ENCODE results near the gene RASSF10. TPM values are rescaled to one million over a fixed set of nuclear protein-coding genes. Genes with fewer than 3 reads are reported as not detected.

Gene RASSF10
- 10 to 100 TPM; 13.5 to 20.3 (median 15.2) TPM for polyA plus RNA-seq (ENCODE audit: insufficient read depth in 1 of 5, insufficient read length in 5 of 5, low replicate concordance in 1 of 5)
- long read RNA-seq, donor 1, transcript RASSF10-201 (1 exons, 2,530 nt) = major isoform, 22 of 22 reads
- long read RNA-seq, donor 1, partial matches to known transcripts = 0 of 22 reads
- long read RNA-seq, donor 1, other reads (novel, unspliced or antisense) = 0 of 22 reads
- long read RNA-seq, donor 2, transcript RASSF10-201 (1 exons, 2,530 nt) = major isoform, 15 of 26 reads
- long read RNA-seq, donor 2, partial matches to known transcripts = 11 of 26 reads
- long read RNA-seq, donor 2, other reads (novel, unspliced or antisense) = 0 of 26 reads
- long read RNA-seq, donor 3, transcript RASSF10-201 (1 exons, 2,530 nt) = major isoform, 13 of 24 reads
- long read RNA-seq, donor 3, partial matches to known transcripts = 11 of 24 reads
- long read RNA-seq, donor 3, other reads (novel, unspliced or antisense) = 0 of 24 reads
- long read RNA-seq, donor 4, transcript RASSF10-201 (1 exons, 2,530 nt) = major isoform, 16 of 16 reads
- long read RNA-seq, donor 4, partial matches to known transcripts = 0 of 16 reads
- long read RNA-seq, donor 4, other reads (novel, unspliced or antisense) = 0 of 16 reads
- long read RNA-seq, donor 5, transcript RASSF10-201 (1 exons, 2,530 nt) = major isoform, 23 of 23 reads
- long read RNA-seq, donor 5, partial matches to known transcripts = 0 of 23 reads
- long read RNA-seq, donor 5, other reads (novel, unspliced or antisense) = 0 of 23 reads
- long read RNA-seq, donor 6, transcript RASSF10-201 (1 exons, 2,530 nt) = major isoform, 23 of 23 reads
- long read RNA-seq, donor 6, partial matches to known transcripts = 0 of 23 reads
- long read RNA-seq, donor 6, other reads (novel, unspliced or antisense) = 0 of 23 reads
- long read RNA-seq, donor 7, transcript RASSF10-201 (1 exons, 2,530 nt) = major isoform, 14 of 14 reads
- long read RNA-seq, donor 7, partial matches to known transcripts = 0 of 14 reads
- long read RNA-seq, donor 7, other reads (novel, unspliced or antisense) = 0 of 14 reads
- long read RNA-seq, donor 8, partial matches to known transcripts = 0 of 3 reads
- long read RNA-seq, donor 8, other reads (novel, unspliced or antisense) = 0 of 3 reads

- DNase-seq = peak; percentile 65 to 70
Measured at GRCh38 chr11:13008625-13009475, at the start of gene RASSF10. RASSF10 (plus strand) TSS chr11:13009316; CDS start chr11:13009577, 261 bp downstream.

GRCh38 chr11:12961615-12962014 is 47.5 kb upstream of the RASSF10 start:
- no peak for DNase-seq

DNA sequence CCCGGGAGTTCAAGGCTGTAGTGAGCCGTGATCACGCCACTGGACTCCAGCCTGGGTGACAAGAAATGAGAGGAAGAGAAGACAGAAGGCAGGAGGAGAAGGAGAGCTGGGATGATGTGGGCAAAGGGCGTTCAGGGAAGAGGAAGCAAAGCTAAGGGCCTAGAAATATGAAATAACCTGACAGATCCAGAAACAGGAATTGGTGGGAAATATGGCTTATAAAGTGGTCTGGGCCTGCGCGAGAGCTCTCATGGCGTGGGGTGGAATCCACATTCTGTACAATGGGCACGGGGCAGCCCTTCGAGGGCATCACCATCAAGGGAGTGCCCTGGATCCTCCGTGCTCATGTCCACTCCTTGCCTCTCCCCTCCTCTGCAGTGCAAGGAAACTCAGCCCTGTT is 46.8 kb upstream of the RASSF10 start:
- DNase-seq = no peak

GRCh38 chr11:12963051-12963450 is 46.1 kb upstream of the RASSF10 start:
- no peak for DNase-seq

DNA sequence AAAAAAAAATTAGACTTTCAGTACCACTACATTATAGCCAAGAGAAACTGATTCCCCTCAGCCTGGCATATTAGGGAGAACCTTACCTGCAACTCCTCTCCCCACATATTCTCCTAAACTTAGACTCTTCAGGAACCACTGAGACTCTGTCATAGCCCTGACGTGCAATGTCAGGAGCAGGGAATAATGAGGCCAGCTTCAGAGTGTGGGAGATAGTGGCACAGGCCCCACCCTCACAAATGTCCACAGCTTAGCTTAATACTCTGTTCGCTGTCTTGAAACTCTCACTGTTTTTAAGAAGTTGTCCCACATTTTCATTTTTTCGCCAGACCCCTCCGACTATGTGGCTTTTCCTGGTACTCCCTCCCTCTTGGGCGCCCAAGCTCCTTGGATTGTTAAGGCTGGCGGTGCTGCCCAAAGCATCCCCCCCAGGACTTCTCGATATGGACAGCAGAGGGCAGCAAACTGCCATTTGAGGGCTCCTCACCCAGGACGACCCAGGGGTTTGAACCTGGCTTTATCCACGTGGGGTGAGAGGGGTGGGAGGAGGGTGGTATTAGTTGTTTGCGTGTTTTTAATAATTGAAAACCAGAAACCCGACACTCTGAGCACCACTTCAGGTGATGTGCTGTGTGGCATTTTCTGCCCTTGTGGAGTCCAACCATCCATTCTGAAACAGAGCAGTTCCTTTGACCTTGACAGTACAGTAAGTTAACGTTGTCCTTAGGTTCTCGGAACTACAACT is 45.2 kb upstream of the RASSF10 start:
- peak; percentile 44 to 52 for DNase-seq

GRCh38 chr11:12964650-12965049 is 44.5 kb upstream of the RASSF10 start:
- no peak for DNase-seq

- DNase-seq = no peak
Measured at GRCh38 chr11:12966002-12966401, 43.1 kb upstream of the RASSF10 start.

DNA sequence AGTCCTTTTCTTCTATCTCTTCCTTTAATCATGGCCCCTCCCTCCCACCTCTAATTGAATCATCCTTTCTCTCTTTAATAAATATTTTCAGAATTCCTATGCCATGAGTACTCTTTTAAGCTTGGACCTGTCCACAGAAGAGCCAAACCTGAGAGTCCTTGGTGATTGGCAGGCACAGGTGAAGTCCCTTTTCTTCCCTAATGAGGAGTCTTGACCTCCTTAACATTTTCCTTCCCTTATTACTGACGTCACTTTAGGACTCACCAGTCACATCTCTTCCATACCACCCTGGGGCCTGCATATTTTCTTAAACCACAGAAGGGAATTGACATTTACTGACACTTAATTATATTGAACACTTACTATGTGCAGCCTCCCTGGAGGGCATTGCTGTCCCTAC is 41.0 kb upstream of the RASSF10 start:
- no peak for DNase-seq

DNA sequence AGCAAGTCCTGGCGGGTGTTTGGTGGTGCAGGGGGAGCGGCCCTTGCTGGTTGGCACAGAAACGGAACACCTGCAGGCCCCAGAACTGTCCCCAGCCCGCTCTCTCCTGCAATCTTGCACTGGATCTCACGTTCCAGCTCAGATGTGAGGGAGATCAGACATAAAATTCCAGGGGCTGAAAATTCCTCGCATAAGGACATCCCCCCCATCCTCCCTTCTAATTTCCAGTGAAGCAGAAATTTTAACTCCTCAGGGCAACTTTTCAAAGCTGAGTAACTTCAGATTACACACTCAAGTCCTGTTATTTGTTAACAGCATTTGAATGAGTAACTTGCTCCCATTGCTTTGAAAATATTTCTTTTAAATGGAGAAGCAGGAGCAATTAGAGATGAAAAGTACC is 40.3 kb upstream of the RASSF10 start:
- DNase-seq = no peak

- no peak for DNase-seq
Measured at GRCh38 chr11:12971955-12972354, 37.2 kb upstream of the RASSF10 start.

DNA sequence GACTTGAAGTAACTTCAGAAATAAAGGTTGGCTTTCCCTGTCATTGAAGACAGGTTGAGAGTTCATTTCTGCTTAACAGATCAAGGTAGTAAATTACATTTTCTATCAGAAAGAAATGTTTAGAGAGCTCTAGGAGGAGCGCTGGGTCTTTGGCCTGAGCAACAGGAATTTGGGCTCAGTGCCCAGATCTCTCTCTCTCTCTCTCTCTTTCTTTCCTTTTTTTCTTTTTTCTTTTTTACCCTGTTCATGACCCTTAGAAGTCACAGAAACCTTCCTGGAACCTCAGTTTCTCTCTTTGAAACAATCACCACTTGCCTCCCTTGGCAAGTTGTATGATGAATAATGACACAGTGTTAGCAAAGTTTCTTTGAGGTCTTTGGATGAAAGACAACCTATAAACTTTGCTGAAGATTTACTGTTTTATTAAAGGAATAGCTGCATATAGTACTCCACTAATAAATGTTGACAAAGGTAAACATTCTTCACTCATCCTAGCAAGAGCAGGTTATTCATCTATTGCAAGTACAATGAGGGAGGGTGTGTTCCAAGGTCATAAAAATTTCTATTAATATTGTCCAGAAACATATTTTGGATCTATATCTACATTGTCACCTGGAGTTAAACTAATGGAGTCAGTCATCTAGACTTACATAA is 35.5 kb upstream of the RASSF10 start:
- DNase-seq = no peak

- no peak for DNase-seq
Measured at GRCh38 chr11:12975195-12975594, 33.9 kb upstream of the RASSF10 start.

DNA sequence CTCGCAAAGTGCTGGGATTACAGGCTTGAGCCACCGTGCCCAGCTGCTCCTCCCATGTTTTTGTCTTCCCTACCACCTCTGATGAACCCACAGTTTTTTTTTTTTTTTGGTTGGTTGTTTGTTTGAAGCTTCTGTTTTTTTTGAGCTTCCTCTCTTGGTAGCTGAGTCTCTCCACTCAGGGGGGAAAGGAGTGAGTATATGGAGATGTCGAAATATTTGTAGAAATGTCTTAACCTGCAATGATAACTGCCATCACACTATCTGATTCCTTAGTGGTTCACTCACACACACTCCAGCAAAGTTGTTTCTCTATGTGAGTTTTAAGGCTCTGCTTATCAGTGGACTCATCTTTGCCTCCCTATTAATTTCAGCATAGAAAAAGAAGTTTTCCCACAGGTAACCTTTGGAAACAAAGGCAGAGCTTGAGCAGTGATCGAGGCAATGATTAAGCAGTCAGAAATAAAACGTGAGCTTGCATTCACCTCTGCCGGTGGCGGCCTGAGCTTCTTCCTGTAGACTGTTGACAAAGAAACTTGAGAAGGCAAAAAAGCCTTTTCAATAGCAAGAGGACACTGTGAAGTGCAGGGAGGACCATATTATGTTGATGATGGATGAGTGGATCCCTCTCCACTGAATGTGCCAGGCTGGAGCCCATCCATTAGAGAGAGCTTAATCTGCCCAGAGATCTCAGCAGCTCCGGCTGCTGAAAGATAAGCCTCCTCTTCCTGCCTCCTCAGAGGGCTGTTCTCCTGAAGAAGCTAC is 29.0 kb upstream of the RASSF10 start:
- DNase-seq = no peak

DNA sequence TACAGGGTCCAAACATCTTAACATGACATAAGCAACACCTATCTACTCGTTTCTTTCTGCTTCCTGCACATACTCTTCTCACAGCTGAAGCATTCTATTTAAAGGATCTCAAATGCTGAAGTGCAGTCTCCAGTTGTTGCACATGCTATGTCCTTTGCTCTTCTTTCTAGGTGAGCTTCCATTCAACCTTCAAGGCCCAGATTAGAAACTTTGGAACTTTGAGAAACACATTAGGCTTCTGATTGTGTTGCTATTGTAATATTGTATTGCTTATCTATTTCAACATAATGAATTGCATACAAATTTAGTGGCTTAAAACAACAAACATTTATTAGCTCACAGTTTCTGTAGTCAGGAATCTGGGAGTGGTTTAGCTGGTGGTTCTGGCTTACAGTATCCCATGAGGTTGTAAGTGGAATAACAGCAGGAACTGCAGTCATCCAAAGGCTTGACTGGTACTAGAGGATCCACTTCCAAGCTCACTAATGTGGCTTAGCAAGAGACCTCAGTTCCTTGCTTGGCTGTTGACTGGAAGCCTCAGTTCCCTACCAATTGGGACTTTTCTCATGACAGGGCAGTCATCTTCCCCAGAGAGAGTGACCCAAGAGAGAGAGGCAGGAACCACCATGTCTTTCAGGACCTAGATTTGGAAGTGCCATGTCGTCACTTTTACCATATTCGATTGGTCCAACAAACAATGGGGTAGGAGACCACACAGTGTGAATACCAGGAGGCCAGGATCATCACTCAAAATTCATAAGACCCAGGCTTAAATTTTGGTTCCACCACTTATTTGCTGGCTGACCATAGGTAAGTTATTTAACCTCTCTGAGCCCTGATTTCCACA is 27.2 kb upstream of the RASSF10 start:
- DNase-seq = no peak

DNA sequence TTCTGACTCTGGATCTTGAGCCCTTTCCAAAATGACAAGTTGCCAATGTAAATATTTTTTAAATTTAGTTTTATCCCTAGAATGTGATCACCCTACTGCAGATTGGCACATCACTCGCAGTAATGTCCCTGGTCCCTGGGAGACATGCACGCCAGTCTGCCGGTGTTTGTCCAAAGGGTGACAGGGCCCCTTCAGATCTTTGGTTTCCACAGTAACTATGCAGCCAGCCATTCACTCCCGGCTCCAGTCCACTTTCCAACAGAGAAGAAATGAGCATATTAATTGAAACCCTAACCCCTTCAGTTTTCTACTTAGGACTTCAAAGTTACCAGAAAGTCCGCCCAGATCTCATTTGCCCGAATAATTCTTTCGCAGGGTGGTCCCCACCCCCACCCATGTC is 25.8 kb upstream of the RASSF10 start:
- no peak for DNase-seq

DNA sequence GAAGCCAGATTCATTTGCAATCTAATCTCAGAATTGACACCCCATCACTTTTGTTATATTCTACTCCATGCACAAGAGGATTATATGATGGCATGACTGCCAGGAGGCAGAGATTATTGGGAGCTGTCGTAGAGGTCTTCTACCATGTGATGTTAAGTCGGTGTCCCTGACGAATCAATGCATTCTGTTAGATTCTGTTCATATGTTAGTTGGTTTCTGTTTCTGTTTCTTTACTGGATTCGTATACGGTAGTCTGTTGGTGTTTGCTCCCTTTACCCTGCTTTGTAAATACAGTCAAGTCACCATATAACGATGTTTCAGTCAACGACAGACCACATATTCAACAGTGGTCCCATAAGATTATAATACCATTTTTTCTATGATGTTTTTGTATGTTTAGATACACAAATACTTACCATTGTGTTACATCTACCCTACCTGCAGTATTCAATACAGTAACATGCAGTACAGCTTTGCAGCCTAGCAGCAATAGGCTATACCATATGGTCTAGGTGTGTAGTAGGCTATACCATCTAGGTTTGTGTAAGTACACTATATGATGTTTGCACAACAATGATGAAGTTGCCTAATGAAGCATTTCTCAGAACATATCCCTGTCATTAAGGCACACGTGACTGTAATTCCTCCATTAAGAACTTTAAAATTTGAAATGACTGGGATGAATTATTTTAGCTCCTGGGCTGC is 22.8 kb upstream of the RASSF10 start:
- DNase-seq = no peak

GRCh38 chr11:12989428-12990161 is 19.5 kb upstream of the RASSF10 start:
- DNase-seq = no peak

Data from right lung (tissue), 10 donors.